Eye (tissue), 1 donor: ENCODE measurements around the gene LHB.

Source experiments
- DNase-seq: peaks from one replicate; pipeline ENCODE4 v3.0.0-alpha.2; 2015

LHB gene

DNA sequence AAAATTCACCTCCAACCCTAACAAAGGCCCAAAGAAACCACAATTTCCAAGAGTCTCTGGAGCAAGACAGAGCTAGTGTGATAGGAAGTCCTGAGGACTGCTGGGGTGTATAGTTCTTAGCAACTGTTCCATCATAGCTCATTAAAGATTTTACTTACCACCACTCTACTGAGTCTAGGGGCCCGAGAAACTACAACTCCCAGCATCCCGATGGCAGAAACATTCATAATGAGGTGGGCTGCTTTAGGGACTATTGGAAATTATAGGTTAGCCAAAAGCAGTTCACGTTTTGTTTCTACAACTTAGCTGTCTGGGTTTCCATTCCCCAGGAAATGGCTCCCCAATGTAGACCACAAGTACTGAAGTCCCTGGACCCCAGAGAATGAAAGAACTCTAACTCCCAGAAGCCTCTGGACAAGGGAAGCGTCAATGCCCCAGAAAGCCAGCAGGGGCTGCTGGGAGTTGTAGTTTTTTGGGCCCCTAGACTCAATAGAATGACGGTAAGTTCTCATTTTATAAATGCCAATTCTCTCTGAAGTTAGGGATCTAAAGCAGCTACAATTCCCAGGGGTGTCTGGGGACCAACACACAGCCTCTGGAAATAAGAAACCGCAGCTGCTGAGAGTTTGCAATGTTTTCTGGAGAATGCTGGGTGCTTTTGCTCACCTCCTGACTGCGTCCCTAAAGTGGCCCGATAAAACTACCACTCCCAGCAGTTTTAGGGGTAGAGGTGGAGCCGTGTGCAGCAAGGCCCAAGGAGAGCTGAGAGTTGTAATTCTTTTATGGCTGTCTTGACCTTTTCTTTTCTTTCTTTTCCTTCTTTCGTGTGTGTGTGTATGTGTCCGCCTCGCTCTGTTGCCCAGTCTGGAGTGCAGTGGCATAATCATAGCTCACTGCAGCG lies 40.7 kb downstream of the LHB start:
- peak; percentile 86 for DNase-seq

DNA sequence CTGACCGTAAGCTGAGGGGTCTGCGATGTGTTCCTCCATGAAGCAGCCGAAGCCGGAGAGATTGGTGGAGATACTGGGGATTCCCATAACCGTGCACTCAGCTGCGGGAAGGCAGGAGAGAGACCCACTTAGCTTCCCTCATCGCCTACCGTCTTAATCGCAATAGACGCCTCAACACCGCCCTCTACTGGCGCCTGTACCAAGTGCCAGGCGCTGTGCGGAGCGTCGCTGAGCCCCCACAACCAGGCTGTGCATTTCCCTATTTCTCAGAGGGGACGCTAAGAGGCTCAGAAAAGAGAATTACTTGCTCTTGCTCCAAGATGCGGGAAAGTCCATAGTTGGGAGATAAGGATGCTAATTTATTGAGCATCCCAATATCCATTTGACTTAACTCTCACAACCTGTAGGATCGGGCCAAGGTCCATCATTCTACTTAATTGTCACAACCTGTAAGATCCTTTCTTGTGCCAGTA lies 45.9 kb downstream of the LHB start:
- peak; percentile 96 for DNase-seq

DNA sequence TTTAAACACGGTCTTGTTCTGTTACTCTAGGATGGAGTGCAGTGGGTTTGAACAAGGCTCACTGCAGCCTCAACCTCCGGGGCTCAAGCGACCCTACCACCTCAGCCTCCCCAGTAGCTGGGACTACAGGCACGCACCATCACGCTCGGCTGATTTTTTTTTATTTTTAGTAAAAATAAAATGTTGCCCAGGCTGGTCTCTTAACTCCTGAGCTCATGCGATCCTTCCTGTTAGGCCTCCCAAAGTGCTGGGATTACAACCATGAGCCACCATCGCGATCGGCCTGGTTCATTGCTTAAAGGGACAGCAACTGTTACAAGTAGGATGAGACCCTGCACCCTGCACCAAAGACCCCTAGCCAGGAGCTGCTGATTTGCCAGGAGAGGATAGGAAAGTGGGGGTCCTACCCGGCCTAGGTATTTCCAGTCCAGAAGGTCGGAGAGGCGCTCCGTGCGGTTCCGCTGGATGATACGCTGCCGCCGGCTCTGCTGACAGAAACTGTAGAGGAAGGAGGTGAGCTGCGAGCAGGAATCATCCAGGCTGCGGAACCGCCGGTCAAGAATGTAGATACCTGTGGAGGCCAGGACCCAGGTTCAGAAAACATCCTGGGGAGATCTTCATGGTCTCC lies 46.6 kb downstream of the LHB start:
- no peak for DNase-seq

DNA sequence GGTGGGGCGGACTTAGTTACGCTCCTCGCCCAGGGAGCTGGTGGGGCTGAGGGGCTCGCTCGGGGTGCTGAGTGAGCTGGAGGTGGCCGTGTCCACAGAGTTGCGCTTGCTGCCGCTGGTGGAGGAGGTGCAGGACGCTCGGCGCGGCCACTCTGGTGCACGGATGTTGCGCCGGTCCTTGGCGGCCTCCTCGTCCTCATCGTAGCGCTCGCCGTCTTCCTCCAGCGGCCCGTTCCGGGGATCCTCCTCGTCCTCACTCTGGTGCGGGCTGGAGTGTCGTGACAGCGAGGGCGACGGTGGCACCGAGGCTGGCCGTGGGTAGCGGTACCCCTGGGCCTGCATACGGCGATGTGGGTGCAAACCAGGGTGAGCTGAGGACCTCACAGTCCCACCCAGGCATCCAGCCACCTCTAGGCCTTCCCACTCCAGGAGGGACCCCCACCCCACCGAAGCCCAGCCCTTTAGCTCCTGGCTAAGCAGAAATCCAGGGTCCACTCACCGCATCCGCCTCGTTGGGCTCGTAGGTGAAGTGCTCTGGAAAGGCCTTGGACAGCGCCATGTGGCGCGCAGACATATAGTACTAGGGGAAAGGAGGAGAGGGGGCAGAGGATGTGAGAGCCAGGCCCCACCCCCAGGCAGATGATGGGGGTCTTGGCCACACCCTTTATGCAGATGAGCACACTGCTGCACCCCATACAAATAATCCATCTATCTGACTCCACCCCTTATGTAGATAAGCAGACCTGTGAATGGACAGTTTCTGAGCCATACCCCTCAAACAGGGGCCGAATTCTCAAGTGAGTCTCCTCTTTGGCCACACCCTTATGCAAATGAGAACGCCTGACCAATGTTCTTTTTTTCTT lies 47.4 kb downstream of the LHB start:
- DNase-seq, result no peak

DNA sequence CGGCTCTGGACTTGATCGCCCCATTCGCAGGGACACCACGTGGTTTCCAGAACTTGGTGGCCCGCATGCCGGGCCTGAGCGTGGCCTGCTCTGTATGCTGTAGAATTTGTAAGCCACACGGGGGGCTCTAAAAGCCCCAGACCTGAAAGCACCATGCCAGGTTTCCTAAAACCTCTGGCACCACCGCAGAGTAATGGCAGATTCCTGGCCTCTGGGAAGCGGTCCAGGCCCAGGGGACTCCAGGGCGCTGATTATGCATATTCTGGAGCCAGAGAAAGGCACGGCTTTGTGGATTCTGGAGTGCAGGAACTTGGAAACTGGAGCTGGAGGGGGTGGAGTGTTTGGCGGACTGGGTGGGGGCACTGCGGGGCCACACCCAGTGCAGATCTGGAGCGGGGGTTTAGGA lies 48.1 kb downstream of the LHB start:
- DNase-seq, result no peak

DNA sequence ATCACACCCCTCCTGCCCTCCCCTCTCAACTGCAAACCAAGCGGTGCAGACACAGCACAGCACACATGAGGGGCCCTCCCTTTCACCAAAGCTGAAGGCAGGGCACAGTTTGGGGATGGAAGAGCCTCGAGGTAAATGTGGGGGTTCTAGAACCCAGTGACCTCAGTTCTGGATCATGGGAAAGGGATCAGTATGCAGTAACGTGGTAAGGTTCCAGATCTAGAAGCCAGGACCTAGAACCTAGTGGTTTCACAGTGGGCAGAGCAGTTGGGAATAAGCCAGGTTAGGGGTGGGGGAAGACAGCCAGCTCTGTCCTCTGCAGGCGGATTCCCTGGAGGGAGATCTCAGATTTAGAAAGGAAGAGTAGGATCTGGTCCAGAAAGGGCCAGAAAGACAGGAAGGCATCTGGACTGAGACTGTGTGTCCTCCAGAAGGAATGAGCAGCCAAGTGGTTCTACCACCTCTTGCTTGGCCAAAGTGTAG lies 48.7 kb downstream of the LHB start:
- DNase-seq, result no peak

DNA sequence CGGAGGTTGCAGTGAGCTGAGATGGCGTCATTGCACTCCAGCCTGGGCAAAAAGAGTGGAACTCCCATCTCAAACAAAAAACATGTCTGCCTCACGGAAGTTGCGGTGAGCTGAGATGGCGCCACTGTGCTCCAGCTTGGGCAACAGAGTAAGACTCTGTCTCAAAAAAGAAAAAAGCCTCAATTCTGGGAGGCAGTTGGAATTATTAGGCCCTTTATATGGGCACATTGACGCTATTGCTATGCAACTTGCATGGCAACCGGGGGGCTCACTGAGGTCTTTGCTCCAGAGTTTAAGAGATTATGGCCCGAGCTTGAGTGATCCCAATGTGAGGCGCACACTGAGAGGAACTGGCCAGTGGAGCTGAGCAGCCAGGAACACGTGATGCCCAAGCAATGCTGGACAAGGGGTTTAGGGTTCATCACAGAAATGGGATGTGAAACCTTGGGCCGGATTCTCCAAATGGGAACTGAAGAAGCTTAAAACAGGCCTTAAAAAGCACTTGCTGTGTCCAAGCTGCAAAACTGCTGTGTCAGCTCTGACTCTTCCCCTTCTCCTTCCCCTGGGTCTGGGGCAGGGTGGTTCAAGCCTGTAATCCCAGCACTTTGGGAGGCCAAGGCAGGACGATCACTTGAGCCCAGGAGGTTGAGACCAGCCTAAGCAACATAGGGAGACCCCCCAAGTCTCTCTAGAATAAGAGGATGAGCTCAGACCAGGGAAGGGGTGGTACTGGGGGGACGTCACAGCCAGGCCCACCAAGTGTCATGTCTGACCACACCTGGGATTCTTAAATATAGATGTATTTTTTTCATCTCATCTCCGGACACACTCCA lies 49.3 kb downstream of the LHB start:
- DNase-seq, result no peak

DNA sequence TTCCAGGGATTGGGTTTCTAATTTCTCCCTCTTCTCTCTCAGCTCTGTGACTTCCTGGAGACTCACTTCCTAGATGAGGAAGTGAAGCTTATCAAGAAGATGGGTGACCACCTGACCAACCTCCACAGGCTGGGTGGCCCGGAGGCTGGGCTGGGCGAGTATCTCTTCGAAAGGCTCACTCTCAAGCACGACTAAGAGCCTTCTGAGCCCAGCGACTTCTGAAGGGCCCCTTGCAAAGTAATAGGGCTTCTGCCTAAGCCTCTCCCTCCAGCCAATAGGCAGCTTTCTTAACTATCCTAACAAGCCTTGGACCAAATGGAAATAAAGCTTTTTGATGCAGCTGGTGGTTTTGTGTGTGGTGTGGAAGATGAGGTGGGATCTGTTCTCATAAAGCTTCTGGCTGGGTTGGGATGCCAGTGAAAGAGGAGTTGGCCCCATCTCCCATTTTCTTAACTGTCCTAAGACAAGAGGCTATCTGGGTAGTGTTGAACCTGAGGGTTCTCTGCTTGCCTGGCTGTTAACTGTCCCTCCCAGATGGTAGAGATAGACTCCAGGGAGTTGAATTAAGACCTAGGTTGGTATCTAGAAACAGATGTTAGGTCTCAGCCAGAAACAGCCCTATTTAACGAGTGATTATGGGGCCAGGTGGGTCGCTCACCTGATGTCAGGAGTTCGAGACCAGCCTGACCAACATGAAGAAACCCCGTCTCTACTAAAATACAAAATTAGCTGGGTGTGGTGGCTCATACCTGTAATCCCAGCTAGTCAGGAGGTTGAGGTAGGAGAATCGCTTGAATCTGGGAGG lies 50.1 kb downstream of the LHB start:
- no peak for DNase-seq
